GM12872 (cell line): ENCODE results near the gene NEGR1.

Experiments
- CTCF ChIP-seq: IDR thresholded peaks from 3 replicates; pipeline ENCODE4 v1.5.1; 2011; ENCODE audit warnings: low read depth, mild to moderate bottlenecking, low read length, moderate library complexity; ENCODE audit not compliant: insufficient read depth

NEGR1 gene

GRCh38 chr1:71738910-71739309 lies 543.4 kb downstream of the NEGR1 start:
- no peak for TF ChIP-seq CTCF

GRCh38 chr1:71738256-71738655 lies 544.1 kb downstream of the NEGR1 start:
- no peak for TF ChIP-seq CTCF

- TF ChIP-seq CTCF = no peak
These were observed 544.6 kb downstream of the NEGR1 start for GRCh38 chr1:71737768-71738167.

GRCh38 chr1:71733121-71733520 lies 549.2 kb downstream of the NEGR1 start:
- no peak for TF ChIP-seq CTCF

GRCh38 chr1:71721532-71721931 lies 560.8 kb downstream of the NEGR1 start:
- TF ChIP-seq CTCF = no peak

GRCh38 chr1:71719330-71719729 lies 563.0 kb downstream of the NEGR1 start:
- no peak for TF ChIP-seq CTCF

GRCh38 chr1:71717186-71717585 lies 565.2 kb downstream of the NEGR1 start:
- TF ChIP-seq CTCF = no peak

GRCh38 chr1:71711456-71711855 lies 570.9 kb downstream of the NEGR1 start:
- TF ChIP-seq CTCF = no peak
